GM12878 (cell line): ENCODE measurements around the gene LOXL3. TPM values are rescaled to one million over a fixed set of nuclear protein-coding genes. Genes with fewer than 3 reads are reported as not detected.

Experiments
- ATF3 ChIP-seq: IDR thresholded peaks from 2 replicates; pipeline ENCODE4 v1.6.1; 2011; ENCODE audit warnings: low read depth, mild to moderate bottlenecking, low read length, moderate library complexity, borderline replicate concordance; ENCODE audit errors: extremely low read depth
- BCL3 ChIP-seq: IDR thresholded peaks from 2 replicates; pipeline ENCODE4 v1.6.1; 2011; ENCODE audit warnings: borderline replicate concordance, low read depth, mild to moderate bottlenecking, moderate library complexity, low read length; ENCODE audit not compliant: insufficient read depth, poor library complexity, severe bottlenecking
- ELK1 ChIP-seq: IDR thresholded peaks from 2 replicates; pipeline ENCODE4 v1.6.1; 2012; ENCODE audit warnings: low read depth, low read length, improper control_type of control experiment
- FOXK2 ChIP-seq: fragments of 450-650 bp; IDR thresholded peaks from 2 replicates; pipeline ENCODE4 v1.6.1; 2017; ENCODE audit warnings: mild to moderate bottlenecking, moderate library complexity
- JUNB ChIP-seq: IDR thresholded peaks from 2 replicates; pipeline ENCODE4 v1.6.1; 2016; ENCODE audit warnings: antibody characterized with exemption, mild to moderate bottlenecking
- JUND ChIP-seq: IDR thresholded peaks from 2 replicates; pipeline ENCODE4 v1.6.1; 2012; ENCODE audit warnings: low read depth, mild to moderate bottlenecking, low read length, improper control_type of control experiment, moderate library complexity
- KAT2A ChIP-seq: conservative IDR thresholded peaks from 2 replicates; pipeline ENCODE4 v1.6.1; 2011; ENCODE audit warnings: low read depth, low read length; ENCODE audit not compliant: control insufficient read depth
- MTA3 ChIP-seq: IDR thresholded peaks from 2 replicates; pipeline ENCODE4 v1.6.1; 2012; ENCODE audit warnings: low read length, inconsistent platforms, borderline replicate concordance
- MYB ChIP-seq: fragments of 150-350 bp; IDR thresholded peaks from 2 replicates; pipeline ENCODE4 v1.6.1; 2014; ENCODE audit warnings: mild to moderate bottlenecking, low read depth, low read length, borderline replicate concordance
- PBX3 ChIP-seq: IDR thresholded peaks from 2 replicates; pipeline ENCODE4 v1.6.1; 2011; ENCODE audit warnings: mild to moderate bottlenecking, low read depth, low read length, moderate library complexity; ENCODE audit not compliant: insufficient replicate concordance
- PRDM15 ChIP-seq: fragments of 450-650 bp; formaldehyde crosslinking; IDR thresholded peaks from 2 replicates; pipeline ENCODE4 v1.4.0; 2020; ENCODE audit warnings: mild to moderate bottlenecking, moderate library complexity
- RUNX3 ChIP-seq: IDR thresholded peaks from 2 replicates; pipeline ENCODE4 v1.6.1; 2012; ENCODE audit warnings: low read length, inconsistent platforms
- ZBTB40 ChIP-seq: fragments of 450-650 bp; IDR thresholded peaks from 2 replicates; pipeline ENCODE4 v1.6.1; 2016; ENCODE audit warnings: mild to moderate bottlenecking, moderate library complexity, borderline replicate concordance
- ZNF622 ChIP-seq: fragments of 450-650 bp; IDR thresholded peaks from 2 replicates; pipeline ENCODE4 v1.6.1; 2017; ENCODE audit warnings: mild to moderate bottlenecking, inconsistent platforms
- polyA plus RNA-seq, 11 experiments: library from polyadenylated mRNA; depleted of rRNA in 4 of 11; unstranded in 6 of 11; stranded (reverse) in 5 of 11; fragments of >200 nt; fragmentation: Nextera tagmentation in 4 of 11; fragmentation: Illumina TruSeq in 1 of 11; extraction: Ambion mirVana in 4 of 11; extraction: Trizol in 1 of 11; gene quantifications; 1 replicate in 1 of 11; 2 replicates in 10 of 11; pipeline versions ENCODE4 v1.2.1 to v1.2.3, GENCODE V29; 2011 to 2016; ENCODE audit warnings: inconsistent platforms in 2 of 11, missing spikeins in 2 of 11, low read depth in 1 of 11
- total RNA-seq, 4 experiments: library from RNA; depleted of rRNA in 3 of 4; stranded (reverse); fragments of >200 nt in 3 of 4; fragmentation: Illumina TruSeq in 1 of 4; extraction: Trizol in 1 of 4; gene quantifications; 2 replicates each; pipeline versions ENCODE4 v1.2.1 to v1.2.3, GENCODE V29; 2013 to 2021

Gene LOXL3
- total and polyA plus RNA-seq, 10 of the 15 experiments (the other 5 are each of a cell fraction or from before 2014, with no cell fraction given), result 6.2 to 40.9 (median 23.3) TPM

- no peak for TF ChIP-seq KAT2A
- TF ChIP-seq MTA3, result no peak
- TF ChIP-seq JUND, result 0 out of 2 replicates have a peak, but pooled peaks have one; percentile 9
- peak; percentile 90 for TF ChIP-seq ELK1
- no peak for TF ChIP-seq PRDM15 (CRISPR knock-in tag)
- peak; percentile 8; the same call in 1 of the 2 replicates for TF ChIP-seq FOXK2
- 0 out of 2 replicates have a peak, but pooled peaks have one; percentile 26 for TF ChIP-seq ATF3
- TF ChIP-seq PBX3, result no peak
- TF ChIP-seq RUNX3, result peak; percentile 58
- peak; percentile 90 for TF ChIP-seq ZBTB40
- TF ChIP-seq ZNF622, result no peak
- TF ChIP-seq JUNB, result no peak
- TF ChIP-seq MYB, result no peak
- no peak for TF ChIP-seq BCL3
Observed at GRCh38 chr2:74507145-74507925, 46.4 kb downstream of the LOXL3 start, which contains the start of gene PCGF1 (continued).
